ENCODE measurements around the gene AOPEP.

Gene AOPEP

GRCh38 chr9:95037789-95038521, 311.5 kb downstream of the AOPEP start:
- no peak for DNase-seq (ENCODE audit: low spot score)

- no peak for DNase-seq (ENCODE audit: low spot score)
Measured at GRCh38 chr9:95038666-95039065, 312.2 kb downstream of the AOPEP start.

- DNase-seq (ENCODE audit: low spot score), result no peak
Measured at GRCh38 chr9:95040106-95040505, 313.6 kb downstream of the AOPEP start.

GRCh38 chr9:95043826-95044225, 317.3 kb downstream of the AOPEP start:
- DNase-seq (ENCODE audit: low spot score), result no peak

GRCh38 chr9:95044731-95045508, 318.4 kb downstream of the AOPEP start:
- DNase-seq (ENCODE audit: low spot score), result no peak

GRCh38 chr9:95045751-95046150, 319.3 kb downstream of the AOPEP start:
- no peak for DNase-seq (ENCODE audit: low spot score)

- DNase-seq (ENCODE audit: low spot score), result no peak
Measured at GRCh38 chr9:95047452-95048224, 321.1 kb downstream of the AOPEP start.

- DNase-seq (ENCODE audit: low spot score), result peak; percentile 86
Measured at GRCh38 chr9:95048225-95049087, 322.0 kb downstream of the AOPEP start.

- peak; percentile 26 for DNase-seq (ENCODE audit: low spot score)
Measured at GRCh38 chr9:95049761-95050160, 323.3 kb downstream of the AOPEP start.

- peak; percentile 55 for DNase-seq (ENCODE audit: low spot score)
Measured at GRCh38 chr9:95053611-95054570, 327.4 kb downstream of the AOPEP start.

- no peak for DNase-seq (ENCODE audit: low spot score)
Measured at GRCh38 chr9:95055334-95055850, 328.9 kb downstream of the AOPEP start.

GRCh38 chr9:95055851-95056551, 329.5 kb downstream of the AOPEP start:
- peak; percentile 59 for DNase-seq (ENCODE audit: low spot score)

GRCh38 chr9:95057101-95057500, 330.6 kb downstream of the AOPEP start:
- DNase-seq (ENCODE audit: low spot score), result no peak

GRCh38 chr9:95058121-95058785, 331.8 kb downstream of the AOPEP start:
- no peak for DNase-seq (ENCODE audit: low spot score)

- no peak for DNase-seq (ENCODE audit: low spot score)
Measured at GRCh38 chr9:95058795-95059386, 332.4 kb downstream of the AOPEP start.

GRCh38 chr9:95060234-95060633, 333.7 kb downstream of the AOPEP start:
- no peak for DNase-seq (ENCODE audit: low spot score)

GRCh38 chr9:95060916-95061315, 334.4 kb downstream of the AOPEP start:
- no peak for DNase-seq (ENCODE audit: low spot score)

GRCh38 chr9:95061916-95062595, 335.6 kb downstream of the AOPEP start:
- DNase-seq (ENCODE audit: low spot score), result no peak
